GM19238 (cell line): Measurements from ENCODE around the gene EHD2.
A peak's percentile ranks its signal among the peaks of the same experiment; 100 is the strongest.
"Not testable (repeated sequence)": the region's sequence is repeated elsewhere in the genome, so short reads cannot be mapped to it uniquely, and the experiment has no call there.

Source experiments
- DNase-seq: peaks from one replicate; pipeline ENCODE4 v3.0.0; 2011; ENCODE audit warnings: low spot score; ENCODE audit not compliant: insufficient read length

EHD2 gene

DNA sequence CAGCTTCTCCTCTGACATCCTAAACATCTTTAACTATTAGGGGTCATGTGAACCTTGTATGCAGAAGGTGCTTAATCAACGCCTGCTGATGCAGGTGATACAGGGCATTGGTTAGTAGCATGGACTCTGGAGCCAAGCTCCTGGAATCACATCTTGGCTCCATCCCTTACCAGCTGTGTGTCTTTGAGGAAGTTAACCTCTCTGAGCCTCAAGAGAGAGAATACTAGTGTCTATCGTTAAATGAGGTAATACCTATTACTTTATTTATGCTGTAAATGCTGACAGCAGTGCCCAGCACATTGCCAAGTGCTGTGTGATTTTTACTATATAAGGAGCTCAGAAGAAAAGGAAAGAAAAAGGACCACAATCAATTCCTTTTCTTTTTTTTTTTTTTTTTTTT lies 54.1 kb downstream of the EHD2 start:
- no peak for DNase-seq

GRCh38 chr19:47768604-47769003 lies 55.4 kb downstream of the EHD2 start:
- DNase-seq = no peak

DNA sequence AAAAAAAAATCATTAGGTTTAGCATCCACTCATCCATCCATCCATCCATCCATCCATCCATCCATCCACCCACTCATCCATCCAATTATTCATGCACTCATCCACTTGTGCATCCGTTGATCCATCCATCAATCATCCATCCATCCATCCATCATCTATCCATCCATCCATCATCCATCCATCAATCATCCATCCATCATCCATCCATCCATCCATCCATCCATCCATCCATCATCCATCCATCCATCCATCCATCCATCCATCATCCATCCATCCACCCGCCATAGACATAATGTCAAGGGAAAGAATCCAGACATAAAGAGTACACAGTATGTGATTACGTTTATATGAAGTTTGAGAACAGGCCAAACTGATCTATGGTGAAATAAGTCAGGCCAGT lies 56.3 kb downstream of the EHD2 start:
- DNase-seq = no peak

DNA sequence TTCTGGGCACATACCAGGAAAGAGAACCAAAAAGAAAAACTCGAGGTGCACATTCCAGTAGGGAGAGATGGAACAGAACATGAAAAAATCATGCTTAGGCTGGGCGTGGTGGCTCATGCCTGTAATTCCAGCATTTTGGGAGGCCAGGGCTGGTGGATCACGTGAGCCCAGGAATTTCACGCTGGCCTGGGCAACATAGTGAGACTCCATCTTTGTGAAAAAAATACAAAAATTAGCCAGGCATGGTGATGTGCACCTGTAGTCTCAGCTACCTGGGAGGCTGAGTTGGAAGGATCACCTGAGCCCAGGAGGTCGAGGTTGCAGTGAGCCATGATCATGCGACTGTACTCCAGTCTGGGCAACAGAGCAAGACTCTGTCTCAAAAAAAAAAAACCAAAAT lies 58.1 kb downstream of the EHD2 start:
- DNase-seq = not testable (repeated sequence)

DNA sequence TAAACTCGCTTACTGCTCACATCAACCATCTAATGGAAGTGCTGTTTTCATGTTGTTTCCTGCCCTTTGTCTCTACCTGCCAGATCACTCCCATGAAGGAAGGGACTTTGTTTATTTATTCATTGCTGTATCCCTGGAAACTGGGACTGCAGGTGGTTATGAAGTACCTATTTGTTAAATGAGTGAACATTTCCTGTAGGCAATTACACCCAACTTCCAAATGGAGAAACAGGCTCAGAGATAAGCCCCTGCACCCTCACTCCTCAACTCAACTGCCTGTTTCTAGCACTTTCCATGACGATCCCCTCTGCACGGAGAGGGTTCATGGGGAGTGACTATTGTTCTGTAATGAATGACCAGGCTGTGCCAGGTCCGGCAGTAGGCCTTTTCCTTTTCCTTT lies 63.3 kb downstream of the EHD2 start:
- no peak for DNase-seq

DNA sequence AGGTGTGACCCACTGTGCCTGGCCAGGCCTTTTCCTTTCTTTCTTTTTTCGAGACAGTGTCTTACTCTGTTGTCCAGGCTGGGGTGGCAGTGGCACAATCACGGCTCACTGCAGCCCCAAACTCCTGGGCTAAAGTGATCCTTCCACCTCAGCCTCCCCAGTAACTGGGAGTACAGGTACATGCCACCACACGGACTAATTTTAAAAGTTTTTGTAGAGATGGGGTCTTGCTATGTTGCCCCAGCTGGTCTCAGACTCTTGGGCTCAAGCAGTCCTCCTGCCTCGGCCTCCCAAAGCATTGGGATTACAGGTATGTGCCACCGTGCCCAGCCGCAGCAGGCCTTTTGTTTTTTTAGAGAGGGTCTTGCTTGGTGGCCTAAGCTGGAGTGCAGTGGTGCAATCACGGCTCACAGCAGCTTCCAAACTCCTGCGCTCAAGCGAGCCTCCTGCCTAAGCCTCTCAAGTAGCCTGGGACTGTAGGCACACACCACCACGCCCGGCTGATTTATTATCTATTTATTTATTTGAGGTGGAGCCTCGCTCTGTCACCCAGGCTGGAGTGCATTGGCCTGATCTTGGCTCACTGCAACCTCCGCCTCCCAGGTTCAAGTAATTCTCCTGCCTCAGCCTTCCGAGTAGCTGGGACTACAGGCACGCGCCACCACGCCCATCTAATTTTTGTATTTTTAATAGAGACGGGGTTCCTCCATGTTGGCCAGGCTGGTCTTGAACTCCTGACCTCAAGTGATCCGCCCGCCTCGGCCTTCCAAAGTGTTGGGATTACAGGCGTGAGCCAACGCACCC lies 64.2 kb downstream of the EHD2 start:
- DNase-seq = not testable (repeated sequence)

- peak; percentile 96 for DNase-seq
These were observed 65.1 kb downstream of the EHD2 start, which contains the start of gene SELENOW for GRCh38 chr19:47778049-47778953. Gene SELENOW (plus strand): TSS chr19:47778703. CDS start chr19:47778786, 83 bp downstream.

GRCh38 chr19:47778954-47779351 lies 65.7 kb downstream of the EHD2 start:
- no peak for DNase-seq

- no peak for DNase-seq
These were observed 66.4 kb downstream of the EHD2 start for GRCh38 chr19:47779524-47780214.

DNA sequence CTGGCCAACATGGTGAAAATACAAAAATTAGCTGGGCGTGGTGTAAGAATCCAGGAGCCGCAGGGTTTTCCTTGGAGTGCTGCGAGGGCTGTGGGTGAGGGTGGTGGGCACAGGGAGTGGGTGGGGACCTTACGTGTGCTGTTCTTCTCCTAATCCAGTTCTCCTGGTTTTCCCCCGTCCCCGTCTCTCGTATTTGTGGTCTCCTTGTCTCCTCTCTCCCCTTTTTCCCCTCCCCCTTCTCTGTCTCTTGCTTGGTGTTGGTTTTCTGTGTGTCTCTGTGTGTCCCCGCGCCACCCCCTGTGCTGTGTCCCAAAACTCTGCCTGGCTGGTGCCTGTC lies 67.0 kb downstream of the EHD2 start:
- no peak for DNase-seq

- no peak for DNase-seq
These were observed 68.5 kb downstream of the EHD2 start for GRCh38 chr19:47781590-47782262.

DNA sequence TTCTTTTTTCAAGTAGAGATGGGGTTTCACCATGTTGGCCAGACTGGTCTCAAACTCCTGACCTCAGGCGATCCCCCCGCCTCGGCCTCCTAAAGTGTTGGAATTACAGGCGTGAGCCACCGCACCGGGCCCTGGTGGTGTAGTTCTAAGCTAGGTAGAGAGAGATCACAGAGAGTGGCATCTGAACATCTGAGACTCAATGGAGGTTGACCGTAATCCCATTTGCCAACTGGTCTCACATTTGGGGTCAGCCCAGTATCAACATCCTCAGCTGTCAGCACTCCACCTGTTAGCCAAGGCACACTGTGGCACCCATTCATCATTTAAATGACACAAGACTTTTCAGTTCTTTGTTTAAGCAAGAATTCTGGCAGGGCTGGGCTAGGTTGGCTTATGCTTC lies 73.3 kb downstream of the EHD2 start:
- no peak for DNase-seq

DNA sequence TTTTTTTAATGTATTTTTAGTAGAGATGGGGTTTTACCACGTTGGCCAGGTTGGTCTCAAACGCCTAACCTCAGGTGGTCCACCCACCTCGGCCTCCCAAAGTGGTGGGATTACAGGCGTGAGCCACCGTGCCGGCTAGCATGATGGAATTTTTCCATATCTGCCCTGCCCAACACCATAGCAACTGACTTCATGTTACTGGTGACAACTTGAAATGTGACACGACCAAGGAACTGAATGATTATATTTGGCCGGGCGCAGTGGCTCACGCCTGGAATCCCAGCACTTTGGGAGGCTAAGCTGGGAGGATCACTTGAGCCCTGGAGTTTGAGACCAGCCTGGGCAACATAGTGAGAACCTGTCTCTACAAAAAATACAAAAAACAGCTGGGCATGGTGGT lies 74.1 kb downstream of the EHD2 start:
- DNase-seq = not testable (repeated sequence)

DNA sequence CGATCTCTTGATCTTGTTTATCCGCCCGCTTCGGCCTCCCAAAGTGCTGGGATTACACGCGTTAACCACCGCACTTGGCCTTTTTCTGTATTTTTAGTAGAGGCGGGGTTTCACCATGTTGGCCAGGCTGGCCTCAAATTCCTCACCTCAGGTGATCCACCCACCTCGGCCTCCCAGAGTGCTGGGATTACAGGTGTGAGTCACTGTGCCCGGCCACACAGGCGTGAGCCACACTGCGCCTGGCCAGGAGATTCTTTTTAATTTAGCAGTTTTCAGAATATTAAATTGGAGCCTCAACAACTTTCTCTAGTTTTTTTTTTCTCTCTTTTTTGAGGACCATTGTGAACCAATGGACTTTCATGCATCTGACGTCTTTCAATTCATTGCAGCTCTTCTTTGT lies 76.6 kb downstream of the EHD2 start:
- DNase-seq = not testable (repeated sequence)

DNA sequence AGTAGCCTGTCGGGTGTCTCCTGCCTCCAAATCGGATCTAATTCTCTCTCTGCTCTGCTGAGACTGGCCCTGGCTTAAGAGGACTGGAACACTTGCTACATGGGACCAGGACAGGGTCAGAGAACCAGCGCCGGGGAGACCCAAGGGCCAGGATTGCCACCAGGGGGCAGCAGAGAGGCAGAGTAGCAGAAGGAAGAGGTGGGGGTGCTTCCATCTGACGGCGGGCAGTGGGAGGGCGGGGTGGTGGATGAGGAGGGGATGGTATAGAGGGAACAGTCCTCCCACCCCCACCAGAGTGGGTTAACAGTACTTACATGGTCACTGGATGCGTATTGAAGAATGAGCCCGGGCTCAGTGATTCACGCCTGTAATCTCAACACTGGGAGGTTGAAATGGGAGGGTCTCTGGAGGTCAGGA lies 77.2 kb downstream of the EHD2 start:
- DNase-seq = peak; percentile 66

DNA sequence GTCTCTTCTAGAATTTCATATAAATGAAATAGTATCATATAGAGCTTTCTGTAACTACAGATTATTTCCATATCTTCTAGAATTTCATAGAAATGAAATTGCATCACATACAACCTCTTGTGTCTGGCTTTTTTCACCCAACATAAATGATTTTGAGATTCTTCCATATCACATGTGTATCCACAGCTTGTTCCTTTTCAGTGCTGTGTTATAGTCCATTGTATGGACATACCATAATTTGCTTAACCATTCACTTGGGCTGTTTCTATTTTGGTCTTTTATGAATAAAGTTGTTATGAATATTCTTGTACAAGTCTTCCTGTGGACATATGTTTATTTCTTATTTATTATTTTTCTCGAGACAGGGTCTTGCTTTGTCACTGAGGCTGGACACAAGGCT lies 79.4 kb downstream of the EHD2 start:
- no peak for DNase-seq
